GM18505 (cell line): ENCODE measurements around the gene GCN1.

Experiments
- ATAC-seq: cut with Tn5 transposase; IDR thresholded peaks from one replicate; pipeline ENCODE4 v1.9.1; 2021; ENCODE audit not compliant: unreplicated experiment
- POLR2A ChIP-seq: IDR thresholded peaks from 4 replicates; pipeline ENCODE4 v1.6.1; 2011; ENCODE audit warnings: borderline replicate concordance; ENCODE audit not compliant: insufficient read depth, insufficient read length; ENCODE audit errors: extremely low read depth

GCN1 gene

GRCh38 chr12:120148011-120148410, 46.5 kb downstream of the GCN1 start:
- ATAC-seq: no peak

DNA sequence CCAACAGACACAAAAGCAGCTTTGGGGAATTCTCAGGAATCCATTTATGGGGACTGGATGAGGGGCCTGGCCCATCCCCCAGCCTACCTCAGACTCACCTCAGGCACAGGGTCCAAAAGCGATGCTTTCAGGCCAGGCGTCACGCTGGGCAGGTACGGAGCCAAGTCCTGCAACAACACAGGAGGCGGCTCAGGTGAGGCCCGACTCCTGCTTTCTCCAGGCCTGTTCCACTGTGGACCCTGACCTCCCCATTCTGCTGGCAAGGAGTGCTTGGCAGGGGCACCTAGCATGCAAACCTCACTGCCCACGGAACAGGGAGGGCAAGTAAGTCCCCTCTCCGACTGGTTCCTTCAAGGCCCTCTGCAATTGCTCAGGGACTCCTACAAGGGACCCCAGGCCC, 49.4 kb downstream of the GCN1 start:
- no peak for ATAC-seq
- TF ChIP-seq POLR2A: no peak

More at GRCh38 chr12:120148011-120148410, 46.5 kb downstream of the GCN1 start:
- TF ChIP-seq POLR2A: no peak

- no peak for TF ChIP-seq POLR2A
- ATAC-seq: no peak
Observed at GRCh38 chr12:120144215-120144614, 50.3 kb downstream of the GCN1 start.

DNA sequence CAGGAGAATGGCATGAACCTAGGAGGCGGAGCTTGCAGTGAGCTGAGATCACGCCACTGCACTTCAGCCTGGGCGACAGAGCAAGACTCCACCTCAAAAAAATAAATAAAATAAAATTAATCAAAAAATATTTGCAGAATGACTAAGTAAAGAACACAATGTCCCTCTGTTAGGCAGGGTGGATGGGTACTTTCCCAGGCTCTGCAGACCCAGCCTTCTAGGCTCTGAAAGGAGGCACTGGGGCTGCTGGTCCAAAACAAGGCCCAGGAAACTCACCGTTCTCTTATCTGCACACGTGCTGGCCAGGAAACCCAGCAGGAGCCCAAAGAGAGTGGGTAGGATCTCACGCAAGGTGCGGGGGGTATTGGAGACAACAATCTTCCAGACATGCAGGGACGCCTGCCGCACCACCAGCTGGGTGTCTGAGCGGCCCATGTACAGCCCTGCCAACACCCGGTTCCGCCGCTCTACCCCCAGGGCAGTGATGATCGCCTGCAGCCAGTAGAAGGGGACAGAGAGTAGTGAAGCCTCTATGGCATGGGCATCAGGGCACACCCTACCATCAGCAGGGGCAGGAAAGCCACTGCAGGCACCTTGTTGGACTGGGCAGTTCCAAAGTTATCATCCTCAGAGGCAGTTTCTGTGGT, 52.2 kb downstream of the GCN1 start:
- no peak for ATAC-seq
- no peak for TF ChIP-seq POLR2A

GRCh38 chr12:120141336-120141735, 53.2 kb downstream of the GCN1 start:
- no peak for ATAC-seq
- no peak for TF ChIP-seq POLR2A

GRCh38 chr12:120140603-120141002, 53.9 kb downstream of the GCN1 start:
- no peak for TF ChIP-seq POLR2A

DNA sequence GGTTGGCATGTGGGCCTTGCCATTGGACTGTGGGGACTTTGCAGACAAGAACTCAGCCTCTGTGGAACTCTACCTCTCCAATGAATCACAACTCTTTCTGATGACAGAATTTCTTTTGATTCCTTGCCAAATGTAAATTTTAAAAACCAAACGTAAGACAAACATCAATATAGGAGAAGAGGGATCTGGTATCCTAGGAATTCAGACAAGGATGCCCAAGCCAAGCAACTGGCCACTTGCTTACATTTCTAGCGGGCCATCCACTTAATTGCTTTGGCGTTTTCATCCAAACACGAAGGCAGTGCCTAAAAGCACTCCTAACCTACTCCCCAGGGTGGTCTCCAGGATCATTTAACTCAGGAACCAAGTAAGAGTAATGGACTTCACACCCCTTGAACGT, 54.6 kb downstream of the GCN1 start:
- ATAC-seq: no peak
- no peak for TF ChIP-seq POLR2A

More at GRCh38 chr12:120140603-120141002, 53.9 kb downstream of the GCN1 start:
- no peak for ATAC-seq

DNA sequence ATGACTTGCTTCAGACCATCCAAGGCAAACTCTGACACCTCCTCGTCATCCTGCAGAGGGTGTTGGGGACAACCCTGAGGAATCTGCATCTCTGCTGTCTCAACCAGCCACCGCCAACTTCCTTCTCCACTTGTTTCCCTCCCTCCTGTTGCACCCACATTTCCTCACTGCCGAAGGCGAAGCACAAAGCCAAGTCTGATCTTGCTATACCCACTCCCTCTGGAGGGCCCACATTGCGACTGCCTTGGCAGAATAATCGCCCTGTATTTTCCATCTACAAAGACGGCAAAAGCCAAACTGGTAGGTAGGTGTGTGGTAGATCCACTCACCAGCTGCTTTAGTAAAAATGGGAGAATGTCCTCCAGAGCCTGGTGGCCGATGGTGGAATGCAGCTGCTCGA, 56.1 kb downstream of the GCN1 start:
- TF ChIP-seq POLR2A: no peak
- ATAC-seq: no peak

DNA sequence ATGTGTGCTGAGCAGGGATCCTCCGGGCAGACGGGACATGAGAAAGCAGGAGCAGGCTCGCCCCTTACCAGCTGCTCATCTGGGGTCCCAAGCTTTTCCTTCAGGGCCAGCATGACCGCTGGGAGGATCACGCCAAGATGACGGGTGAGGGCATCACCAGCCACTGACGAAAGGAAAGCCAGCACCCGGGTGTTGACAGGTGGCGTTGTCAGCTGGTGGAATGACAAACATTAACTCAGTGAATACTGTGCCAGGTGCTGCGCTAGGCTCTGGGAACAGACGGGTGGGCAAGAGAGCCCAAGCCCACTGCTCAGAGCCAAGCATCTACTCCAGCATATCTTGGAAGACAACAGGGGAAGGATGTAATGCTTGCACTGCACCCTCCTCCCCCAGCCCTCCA, 56.7 kb downstream of the GCN1 start:
- no peak for TF ChIP-seq POLR2A
- no peak for ATAC-seq

GRCh38 chr12:120136093-120136770, 58.3 kb downstream of the GCN1 start:
- no peak for TF ChIP-seq POLR2A
- no peak for ATAC-seq

GRCh38 chr12:120134307-120134980, 60.1 kb downstream of the GCN1 start:
- no peak for ATAC-seq
- no peak for TF ChIP-seq POLR2A

DNA sequence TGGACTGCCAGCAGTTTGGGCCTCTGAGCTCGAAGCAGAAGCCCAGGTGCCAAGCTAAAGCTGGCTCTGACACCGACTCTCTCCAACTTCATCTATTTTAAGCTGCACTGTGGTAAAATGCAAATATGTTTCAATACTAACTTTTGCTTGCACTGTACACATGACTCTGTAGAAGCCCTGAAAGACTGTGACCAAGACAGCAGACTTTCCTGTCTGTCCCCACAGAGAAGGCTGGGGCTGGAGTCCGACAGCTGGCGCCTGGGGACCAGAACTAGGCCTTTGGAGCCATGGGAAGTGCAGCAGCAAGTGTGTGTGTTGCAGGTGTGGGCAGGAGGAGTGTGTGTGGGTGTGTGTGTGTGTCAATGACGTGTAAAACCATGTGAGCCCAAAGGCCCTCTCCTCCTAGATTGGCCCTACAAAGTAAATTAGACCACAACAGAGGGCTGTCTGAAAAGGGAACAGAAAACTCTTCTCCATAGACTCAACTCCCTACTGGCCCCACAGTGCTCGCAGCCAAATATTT, 61.6 kb downstream of the GCN1 start:
- peak; percentile 87 for ATAC-seq
- peak; percentile 47 for TF ChIP-seq POLR2A

DNA sequence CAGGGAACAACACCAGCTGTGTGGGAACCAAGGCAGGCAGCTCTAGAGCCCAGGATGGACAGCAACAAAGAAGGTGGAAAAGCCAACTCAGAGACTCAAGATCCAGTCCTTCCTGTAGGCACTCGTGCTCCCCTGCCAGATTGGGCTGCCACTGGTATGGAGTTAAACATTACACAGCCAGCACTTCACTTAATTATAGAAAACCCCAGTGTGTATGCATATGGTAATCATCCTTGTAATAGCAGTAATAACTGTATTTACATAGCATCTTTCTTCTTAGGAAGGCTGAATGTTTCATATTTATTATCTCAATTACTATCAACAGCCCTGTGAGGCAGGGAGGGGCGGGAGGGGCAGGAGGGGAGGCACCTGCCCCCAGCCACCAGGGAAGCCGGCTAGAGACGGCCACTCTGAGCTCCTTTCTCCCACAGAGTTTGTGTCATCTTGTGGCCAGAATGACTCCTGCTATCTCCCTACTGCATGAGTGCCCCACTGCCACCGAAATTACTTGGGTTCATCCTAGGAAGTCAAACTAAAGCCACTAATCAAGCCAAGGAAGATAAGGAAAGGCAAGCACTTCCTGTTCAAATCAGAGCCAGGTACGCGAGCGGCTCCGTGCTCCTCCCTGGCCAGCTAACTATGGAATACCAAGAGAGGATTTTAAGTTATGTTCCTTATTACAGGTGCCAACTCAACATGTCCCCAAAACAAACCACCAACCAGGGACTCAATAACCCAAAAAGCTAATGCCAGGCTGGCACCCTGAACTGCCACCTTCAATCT, 62.3 kb downstream of the GCN1 start:
- no peak for ATAC-seq
- no peak for TF ChIP-seq POLR2A
